ENCODE data around the gene FNBP1. TPM values are rescaled to one million over a fixed set of nuclear protein-coding genes. Genes with fewer than 3 reads are reported as not detected.
"Not testable (repeated sequence)": the region's sequence is repeated elsewhere in the genome, so short reads cannot be mapped to it uniquely, and the experiment has no call there.

The FNBP1 gene
- total RNA-seq, 1 experiment from 2014 or later, result 16.6 TPM

DNA sequence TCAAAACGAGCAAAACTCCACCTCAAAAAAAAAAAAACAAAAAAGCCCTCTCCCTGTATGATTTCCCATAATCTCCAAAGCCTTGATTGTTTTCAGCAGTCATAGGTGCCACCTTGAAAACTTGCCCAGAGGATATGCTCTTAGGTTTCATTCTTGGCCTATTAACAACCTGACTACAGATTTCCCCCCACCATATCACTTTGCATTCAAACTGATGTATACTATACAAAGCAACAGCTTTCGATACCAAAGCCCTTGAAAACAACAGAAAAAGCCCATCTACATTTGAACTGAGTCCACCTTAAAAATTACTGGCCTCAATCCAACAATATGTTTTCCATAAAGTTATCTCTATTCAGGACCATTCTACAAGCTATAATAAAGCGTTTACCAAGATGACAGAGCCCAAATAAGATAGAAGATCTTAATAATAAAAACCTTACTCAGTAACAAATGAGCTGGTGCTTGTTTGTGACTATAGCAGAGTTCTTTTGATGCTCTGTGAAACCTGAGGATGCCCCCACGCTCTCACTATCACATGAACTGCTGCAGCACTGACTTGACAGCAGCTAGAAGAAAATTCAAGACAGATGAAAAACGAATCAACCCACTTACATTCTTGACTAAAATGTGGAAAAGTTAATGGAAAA lies 44.4 kb downstream of the FNBP1 start:
- DNase-seq (ENCODE audit: low spot score), result peak; percentile 49
- in situ Hi-C loops (cut with HindIII; ENCODE audit: low sequenced_read_pairs), result no loop called here

DNA sequence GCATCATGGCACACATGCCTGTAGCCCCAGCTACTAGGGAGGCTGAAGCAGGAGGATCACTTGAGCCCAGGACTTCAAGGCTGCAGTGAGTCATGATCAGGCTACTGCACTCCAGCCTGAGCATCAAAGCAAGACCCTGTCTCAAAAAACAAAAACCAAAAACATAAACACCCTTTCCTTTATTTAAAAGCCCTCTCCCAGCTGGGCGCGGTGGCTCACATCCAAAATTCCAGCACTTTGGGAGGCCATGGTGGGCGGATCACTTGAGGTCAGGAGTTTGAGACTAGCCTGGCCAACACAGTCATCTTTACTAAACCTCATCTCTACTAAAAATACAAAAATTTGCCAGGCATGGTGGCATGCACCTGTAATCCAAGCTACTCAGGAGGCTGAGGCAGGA lies 45.3 kb downstream of the FNBP1 start:
- DNase-seq (ENCODE audit: low spot score); in situ Hi-C loops (cut with HindIII; ENCODE audit: low sequenced_read_pairs): not testable (repeated sequence)

DNA sequence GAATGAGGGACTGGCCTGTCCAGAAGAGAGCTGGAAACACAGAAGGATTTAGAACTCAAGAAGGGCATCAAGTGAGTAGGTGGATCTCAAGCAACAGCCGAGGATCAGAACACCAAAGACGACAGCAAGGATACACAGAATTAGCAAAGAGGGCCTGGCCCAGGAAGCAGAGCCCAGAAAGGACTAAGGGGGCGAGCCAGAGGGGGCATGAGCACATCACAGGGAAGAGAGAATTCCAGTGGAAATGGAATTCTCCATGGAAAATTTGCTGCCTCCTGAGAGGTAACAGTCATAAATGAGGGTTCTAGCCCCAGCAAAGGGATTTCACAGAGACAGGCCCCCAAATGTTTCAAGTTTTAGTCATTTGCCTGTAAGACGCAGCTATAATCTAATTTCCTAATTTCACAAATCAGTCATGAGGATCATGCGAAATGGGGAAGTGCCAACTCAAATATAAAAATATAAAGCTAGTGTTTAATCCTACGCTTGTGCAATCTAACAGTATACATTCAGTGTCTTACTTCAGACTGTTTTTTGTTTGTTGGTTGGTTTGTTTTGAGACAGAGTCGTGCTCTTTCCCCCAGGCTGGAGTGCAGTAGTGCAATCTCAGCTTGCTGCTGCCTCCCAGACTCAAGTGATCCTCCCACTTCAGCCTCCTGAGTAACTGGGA lies 46.7 kb downstream of the FNBP1 start:
- in situ Hi-C loops (cut with HindIII; ENCODE audit: low sequenced_read_pairs), result no loop called here
- no peak for DNase-seq (ENCODE audit: low spot score)

- in situ Hi-C loops (cut with HindIII; ENCODE audit: low sequenced_read_pairs), result no loop called here
- peak; percentile 51 for DNase-seq (ENCODE audit: low spot score)
These were observed 47.4 kb downstream of the FNBP1 start for GRCh38 chr9:129995409-129996160.

DNA sequence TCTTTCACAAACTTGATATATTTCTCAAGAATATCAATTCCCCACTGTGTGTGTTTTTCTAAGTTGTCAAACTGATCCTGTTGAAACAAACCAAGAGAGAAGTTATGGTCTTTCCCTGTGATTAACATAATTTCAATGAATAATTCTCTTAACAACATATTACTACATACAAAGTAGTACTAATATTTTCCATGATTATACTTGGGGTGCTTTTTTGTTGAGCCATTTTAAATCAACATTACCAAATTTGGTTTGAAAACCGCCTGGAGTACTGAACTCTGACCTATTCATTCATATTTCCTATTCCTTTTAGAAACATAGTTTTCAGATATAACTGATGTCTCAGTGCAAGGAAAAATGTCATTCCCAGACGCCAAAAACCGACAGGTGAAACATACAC lies 48.1 kb downstream of the FNBP1 start:
- DNase-seq (ENCODE audit: low spot score), result no peak
- in situ Hi-C loops (cut with HindIII; ENCODE audit: low sequenced_read_pairs), result no loop called here

DNA sequence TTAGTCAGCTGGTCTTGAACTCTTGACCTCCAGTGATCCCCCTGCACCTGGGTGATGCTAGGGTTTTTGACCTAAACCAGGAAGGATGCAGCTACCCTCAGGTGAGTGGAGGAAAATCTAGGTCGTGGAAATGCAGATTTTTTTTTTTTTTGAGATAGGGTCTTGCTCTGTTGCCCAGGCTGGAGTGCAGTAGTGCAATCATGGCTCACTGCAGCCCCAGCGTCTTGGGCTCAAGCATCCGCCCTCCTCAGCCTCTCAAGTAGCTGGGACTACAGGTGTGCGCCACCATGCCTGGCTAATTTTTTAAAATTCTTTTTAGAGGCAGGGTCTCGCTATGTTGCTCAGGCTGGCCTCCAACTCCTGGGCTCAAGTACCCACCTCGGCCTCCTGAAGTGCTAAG lies 51.9 kb downstream of the FNBP1 start:
- DNase-seq (ENCODE audit: low spot score); in situ Hi-C loops (cut with HindIII; ENCODE audit: low sequenced_read_pairs): not testable (repeated sequence)

- in situ Hi-C loops (cut with HindIII; ENCODE audit: low sequenced_read_pairs), result no loop called here
These were observed 52.5 kb downstream of the FNBP1 start for GRCh38 chr9:129990269-129991010.

DNA sequence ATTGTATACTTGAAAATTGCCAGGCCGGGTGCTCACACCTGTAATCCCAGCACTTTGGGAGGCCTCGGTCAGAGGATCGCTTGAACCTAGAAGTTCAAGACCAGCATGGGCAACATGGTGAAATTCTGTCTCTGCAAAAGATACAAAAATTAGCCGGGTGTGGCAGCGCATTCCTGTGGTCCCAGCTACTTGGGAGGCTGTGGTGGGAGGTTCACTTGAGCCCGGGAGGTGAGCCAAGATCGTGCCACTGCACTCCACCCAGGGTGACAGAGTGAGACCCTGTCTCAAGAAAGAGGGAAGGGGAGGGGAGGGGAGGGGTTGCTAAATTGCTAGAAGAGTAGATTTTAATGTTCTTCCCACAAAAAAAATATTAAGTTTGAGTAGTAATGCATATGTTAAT lies 53.2 kb downstream of the FNBP1 start:
- no peak for DNase-seq (ENCODE audit: low spot score)
- in situ Hi-C loops (cut with HindIII; ENCODE audit: low sequenced_read_pairs), result no loop called here

More at GRCh38 chr9:129990269-129991010, 52.5 kb downstream of the FNBP1 start:
- DNase-seq (ENCODE audit: low spot score), result no peak

DNA sequence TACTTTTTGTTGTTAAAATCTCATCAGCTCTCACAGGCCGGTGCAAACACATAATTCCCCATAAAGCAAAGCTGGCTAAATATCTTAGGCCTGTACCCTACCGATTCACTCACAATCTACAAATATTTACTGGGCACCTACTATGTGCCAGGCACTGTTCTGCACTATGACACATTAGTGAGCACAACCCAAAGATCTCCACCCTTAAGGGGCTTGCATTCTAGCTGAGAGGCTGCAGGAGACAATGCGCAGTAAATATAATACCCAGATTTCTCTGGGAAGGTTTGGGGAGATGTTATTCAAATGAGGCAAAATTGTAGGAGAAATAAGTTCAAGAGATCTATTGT lies 53.7 kb downstream of the FNBP1 start:
- DNase-seq (ENCODE audit: low spot score), result no peak
- in situ Hi-C loops (cut with HindIII; ENCODE audit: low sequenced_read_pairs), result no loop called here

DNA sequence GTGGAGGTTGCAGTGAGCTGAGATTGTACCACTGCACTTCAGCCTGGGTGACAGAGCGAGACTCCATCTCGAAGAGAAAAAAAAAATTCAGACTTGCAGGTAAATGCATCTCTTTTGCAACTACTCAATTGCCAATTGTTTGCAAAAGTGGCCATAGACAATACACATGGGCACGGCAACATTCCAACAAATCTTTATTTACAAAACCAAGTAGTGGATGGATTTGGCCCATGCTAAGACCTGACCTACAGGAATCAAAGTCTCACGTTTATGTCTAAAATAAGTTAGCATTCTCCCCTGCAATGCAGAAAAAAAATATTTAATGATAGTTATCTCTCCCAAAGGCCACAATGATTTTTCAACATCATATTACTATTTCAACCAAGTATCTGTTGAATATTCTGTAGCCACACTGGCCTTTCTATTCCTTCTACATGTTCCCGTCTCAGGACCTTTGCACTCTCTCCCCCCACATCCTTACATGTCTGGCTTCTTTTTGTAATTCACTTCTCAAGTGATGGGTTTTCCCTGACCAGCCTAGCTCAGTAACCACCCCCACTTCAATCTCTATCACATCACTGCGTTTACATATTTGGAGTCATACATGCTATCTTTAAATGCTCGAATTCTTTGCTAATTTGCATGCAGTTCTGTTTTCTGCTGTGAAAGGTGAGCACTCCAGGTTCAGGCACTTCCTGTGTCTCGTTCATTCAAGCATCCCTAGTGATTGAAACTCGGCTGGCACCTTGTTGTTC lies 54.2 kb downstream of the FNBP1 start:
- DNase-seq (ENCODE audit: low spot score), result no peak
- in situ Hi-C loops (cut with HindIII; ENCODE audit: low sequenced_read_pairs), result no loop called here

DNA sequence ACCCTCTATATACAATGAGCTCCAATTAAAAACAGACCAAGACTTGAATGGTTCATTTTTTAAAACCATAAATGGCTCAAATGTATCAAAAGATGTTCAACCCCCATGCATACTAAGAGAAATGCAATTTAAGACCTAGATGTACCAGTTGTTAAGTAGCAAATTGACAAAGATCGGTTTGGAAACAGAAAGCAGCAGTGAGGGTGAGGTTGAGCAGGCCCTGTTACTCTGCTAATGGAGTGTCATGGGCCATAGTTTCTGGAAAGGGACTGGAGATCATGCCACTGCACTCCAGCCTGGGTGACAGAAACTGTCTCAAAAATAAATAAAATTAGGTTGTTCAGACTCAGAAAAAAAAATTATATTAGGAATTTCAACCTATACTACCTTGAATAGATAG lies 55.0 kb downstream of the FNBP1 start:
- in situ Hi-C loops (cut with HindIII; ENCODE audit: low sequenced_read_pairs), result no loop called here
- DNase-seq (ENCODE audit: low spot score), result no peak

- in situ Hi-C loops (cut with HindIII; ENCODE audit: low sequenced_read_pairs), result no loop called here
- DNase-seq (ENCODE audit: low spot score), result no peak
These were observed 55.9 kb downstream of the FNBP1 start for GRCh38 chr9:129987047-129987446.

- DNase-seq (ENCODE audit: low spot score); in situ Hi-C loops (cut with HindIII; ENCODE audit: low sequenced_read_pairs): not testable (repeated sequence)
These were observed 58.4 kb downstream of the FNBP1 start for GRCh38 chr9:129984589-129984988.

DNA sequence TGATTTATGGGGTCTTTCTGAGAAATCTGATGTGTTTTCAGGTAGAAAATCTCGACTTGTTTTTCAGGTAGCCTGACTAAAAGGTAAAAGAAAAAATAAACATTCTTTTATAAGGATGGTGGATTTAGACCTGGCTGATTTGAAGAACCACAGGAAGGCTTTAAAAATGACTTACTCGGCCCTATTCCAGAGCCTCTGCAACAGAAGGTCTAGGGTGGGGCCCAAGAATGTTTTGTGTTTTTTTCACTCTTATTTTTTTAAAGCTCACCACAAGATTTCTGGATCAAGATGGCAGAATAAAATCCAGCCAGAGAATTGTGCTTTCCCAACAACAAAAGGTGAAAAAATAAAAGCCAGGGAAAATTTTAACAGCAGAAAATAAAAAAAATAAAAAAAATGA lies 59.1 kb downstream of the FNBP1 start:
- DNase-seq (ENCODE audit: low spot score), result peak; percentile 48
- in situ Hi-C loops (cut with HindIII; ENCODE audit: low sequenced_read_pairs), result no loop called here

DNA sequence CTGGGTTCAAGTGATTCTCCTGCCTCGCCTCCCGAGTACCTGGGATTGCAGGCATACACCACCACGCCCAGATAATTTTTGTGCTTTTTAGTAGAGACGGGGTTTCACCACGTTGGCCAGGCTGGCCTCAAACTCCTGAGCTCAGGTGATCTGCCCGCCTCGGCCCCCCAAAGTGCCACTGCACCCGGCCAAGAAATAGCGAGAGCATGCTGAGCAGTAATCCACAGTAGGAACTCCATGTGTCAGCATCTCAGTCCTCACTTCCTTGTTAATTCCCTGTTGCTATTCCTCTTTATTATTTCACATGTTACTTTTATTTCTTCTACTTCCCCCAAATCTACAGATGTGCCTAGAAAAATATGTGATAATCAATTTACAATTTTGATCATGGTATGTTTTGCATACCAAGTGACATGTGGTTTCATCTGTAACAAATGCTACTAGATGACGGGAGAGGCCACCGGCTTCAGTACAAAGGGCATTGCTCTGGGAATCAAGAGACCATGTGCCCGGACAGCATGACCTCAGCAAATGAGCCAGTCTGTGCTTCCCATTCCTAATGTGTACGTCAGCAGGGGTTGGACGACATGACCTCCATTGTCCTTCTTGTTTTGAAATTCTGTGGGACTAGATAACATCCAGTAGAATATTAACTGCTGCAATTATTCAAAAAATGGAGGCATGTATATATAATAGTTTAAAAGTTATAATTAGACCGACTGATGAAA lies 61.6 kb downstream of the FNBP1 start:
- in situ Hi-C loops (cut with HindIII; ENCODE audit: low sequenced_read_pairs), result no loop called here
- peak; percentile 64 for DNase-seq (ENCODE audit: low spot score)

GRCh38 chr9:129980224-129980623 lies 62.8 kb downstream of the FNBP1 start:
- DNase-seq (ENCODE audit: low spot score); in situ Hi-C loops (cut with HindIII; ENCODE audit: low sequenced_read_pairs): not testable (repeated sequence)

- in situ Hi-C loops (cut with HindIII; ENCODE audit: low sequenced_read_pairs), result no loop called here
- DNase-seq (ENCODE audit: low spot score), result no peak
These were observed 63.8 kb downstream of the FNBP1 start for GRCh38 chr9:129979071-129979745.

- in situ Hi-C loops (cut with HindIII; ENCODE audit: low sequenced_read_pairs), result no loop called here
- no peak for DNase-seq (ENCODE audit: low spot score)
These were observed 70.2 kb downstream of the FNBP1 start for GRCh38 chr9:129972816-129973215.
